GM23338 (cell line): Measurements from ENCODE around the gene ZNF69. TPM values are rescaled to one million over a fixed set of nuclear protein-coding genes. Genes with fewer than 3 reads are reported as not detected.

ENCODE experiments used
- ATAC-seq: fragments of 200-7000 bp; cut with Tn5 transposase; 3 replicates; pipeline ENCODE4 v1.9.1; 2020
- DNase-seq: peaks from one replicate; pipeline ENCODE4 v3.0.0-alpha.2; 2015; ENCODE audit warnings: low spot score
- H2AFZ ChIP-seq: fragments of 200-600 bp; sonication (generic); 2 replicates; pipeline ENCODE4 v1.8.0; 2016; ENCODE audit warnings: antibody characterized with exemption, mild to moderate bottlenecking, moderate library complexity
- H3F3A ChIP-seq: fragments of 200-600 bp; sonication (generic); replicated peaks from 2 replicates; pipeline ENCODE4 v1.8.0; 2017; ENCODE audit warnings: antibody characterized with exemption, mixed run types, low read depth
- H3K27ac ChIP-seq: fragments of 200-600 bp; sonication (generic); 2 replicates; pipeline ENCODE4 v1.6.1; 2016; ENCODE audit warnings: low read depth
- H3K27me3 ChIP-seq: fragments of 200-600 bp; sonication (generic); 2 replicates; pipeline ENCODE4 v1.8.0; 2016; ENCODE audit warnings: mild to moderate bottlenecking, mixed run types, moderate library complexity; ENCODE audit not compliant: insufficient read depth
- H3K36me3 ChIP-seq: fragments of 200-600 bp; sonication (generic); 2 replicates; pipeline ENCODE4 v1.8.0; 2016; ENCODE audit warnings: mild to moderate bottlenecking; ENCODE audit not compliant: insufficient read depth
- H3K4me1 ChIP-seq: fragments of 200-600 bp; sonication (generic); 2 replicates; pipeline ENCODE4 v1.8.0; 2016; ENCODE audit warnings: mild to moderate bottlenecking, moderate library complexity; ENCODE audit not compliant: insufficient read depth
- H3K4me2 ChIP-seq: fragments of 200-600 bp; sonication (generic); 2 replicates; pipeline ENCODE4 v1.7.1; 2017; ENCODE audit warnings: mixed run types
- H3K4me3 ChIP-seq: fragments of 200-600 bp; sonication (generic); 2 replicates; pipeline ENCODE4 v1.6.1; 2016; ENCODE audit warnings: mixed run types
- H3K79me2 ChIP-seq: fragments of 200-600 bp; sonication (generic); replicated peaks from 2 replicates; pipeline ENCODE4 v1.8.0; 2017; ENCODE audit warnings: mild to moderate bottlenecking; ENCODE audit not compliant: insufficient read depth
- H3K9me2 ChIP-seq: fragments of 200-600 bp; sonication (generic); 2 replicates; pipeline ENCODE4 v1.8.0; 2017; ENCODE audit not compliant: insufficient read depth
- H4K20me1 ChIP-seq: fragments of 200-600 bp; sonication (generic); replicated peaks from 2 replicates; pipeline ENCODE4 v1.8.0; 2017; ENCODE audit warnings: mild to moderate bottlenecking; ENCODE audit not compliant: insufficient read depth
- H3K27ac Mint-ChIP-seq: 2 replicates; pipeline ENCODE4 v1.8.0; 2020; ENCODE audit warnings: inconsistent platforms, mild to moderate bottlenecking, moderate library complexity, mixed read lengths
- H3K27me3 Mint-ChIP-seq: 3 replicates; pipeline ENCODE4 v1.8.0; 2022; ENCODE audit warnings: low read depth, mild to moderate bottlenecking, moderate library complexity, mixed read lengths, inconsistent platforms; ENCODE audit not compliant: insufficient read depth, poor library complexity
- H3K36me3 Mint-ChIP-seq: 3 replicates; pipeline ENCODE4 v1.8.0; 2021; ENCODE audit warnings: low read depth, mild to moderate bottlenecking, inconsistent platforms, moderate library complexity, mixed read lengths
- H3K4me1 Mint-ChIP-seq: 3 replicates; pipeline ENCODE4 v1.8.0; 2020; ENCODE audit warnings: mild to moderate bottlenecking, inconsistent platforms, mixed read lengths
- H3K4me3 Mint-ChIP-seq: 3 replicates; pipeline ENCODE4 v1.8.0; 2021; ENCODE audit warnings: moderate library complexity, mild to moderate bottlenecking, inconsistent platforms, mixed read lengths
- H3K9me3 Mint-ChIP-seq: 3 replicates; pipeline ENCODE4 v1.8.0; 2020; ENCODE audit warnings: moderate library complexity, mild to moderate bottlenecking, inconsistent platforms, mixed read lengths
- CREB1 ChIP-seq: fragments of 250-450 bp; sonication (Bioruptor Pico); IDR thresholded peaks from 2 replicates; pipeline ENCODE4 v1.5.0; 2020; ENCODE audit warnings: low read depth, mild to moderate bottlenecking, moderate library complexity
- EZH2 ChIP-seq: fragments of 200-600 bp; sonication (generic); IDR thresholded peaks from one replicate; pipeline ENCODE4 v1.8.0; 2017; ENCODE audit warnings: antibody characterized with exemption, mild to moderate bottlenecking, low read depth; ENCODE audit not compliant: unreplicated experiment
- EZH2phosphoT487 ChIP-seq: fragments of 200-600 bp; sonication (generic); IDR thresholded peaks from one replicate; pipeline ENCODE4 v1.8.1; 2018; ENCODE audit warnings: antibody characterized with exemption; ENCODE audit not compliant: unreplicated experiment
- JUNB ChIP-seq: IDR thresholded peaks from one replicate; pipeline ENCODE4 v1.6.1; 2016; ENCODE audit warnings: antibody characterized with exemption; ENCODE audit not compliant: unreplicated experiment
- POLR2AphosphoS5 ChIP-seq: IDR thresholded peaks from 2 replicates; pipeline ENCODE4 v1.6.1; 2016; ENCODE audit warnings: antibody characterized with exemption, low read depth
- STAT1 ChIP-seq: IDR thresholded peaks from one replicate; pipeline ENCODE4 v1.6.1; 2016; ENCODE audit warnings: antibody characterized with exemption; ENCODE audit not compliant: unreplicated experiment
- ZNF114 ChIP-seq: fragments of 250-450 bp; sonication (Bioruptor Pico); IDR thresholded peaks from 2 replicates; pipeline ENCODE4 v1.5.0; 2020; ENCODE audit warnings: mild to moderate bottlenecking, moderate library complexity
- polyA plus RNA-seq: library from polyadenylated mRNA; unstranded; fragments of >200 nt; fragmentation: Nextera tagmentation; extraction: Ambion mirVana; gene quantifications from 2 replicates; pipeline ENCODE4 v1.2.1, GENCODE V29; 2016
- total RNA-seq: library from RNA; depleted of rRNA; stranded (reverse); fragments of >200 nt; shearing (Covaris generic); gene quantifications from 2 replicates; pipeline ENCODE4 v1.2.3, GENCODE V29; 2014
- TF ChIP-seq, protein P1 (sequence below): fragments of 250-450 bp; sonication (Bioruptor Pico); IDR thresholded peaks from 2 replicates; pipeline ENCODE4 v1.5.0; 2020; ENCODE audit warnings: mild to moderate bottlenecking, moderate library complexity
- TF ChIP-seq, protein P2 (sequence below): IDR thresholded peaks from one replicate; pipeline ENCODE4 v1.6.1; 2018; ENCODE audit warnings: antibody characterized with exemption; ENCODE audit not compliant: unreplicated experiment
- TF ChIP-seq, protein P3 (sequence below): IDR thresholded peaks from 2 replicates; pipeline ENCODE4 v1.6.1; 2016; ENCODE audit warnings: antibody characterized with exemption

Gene ZNF69
- total and polyA plus RNA-seq, 2 experiments from 2014 or later = 15.8 to 60.4 TPM

DNA sequence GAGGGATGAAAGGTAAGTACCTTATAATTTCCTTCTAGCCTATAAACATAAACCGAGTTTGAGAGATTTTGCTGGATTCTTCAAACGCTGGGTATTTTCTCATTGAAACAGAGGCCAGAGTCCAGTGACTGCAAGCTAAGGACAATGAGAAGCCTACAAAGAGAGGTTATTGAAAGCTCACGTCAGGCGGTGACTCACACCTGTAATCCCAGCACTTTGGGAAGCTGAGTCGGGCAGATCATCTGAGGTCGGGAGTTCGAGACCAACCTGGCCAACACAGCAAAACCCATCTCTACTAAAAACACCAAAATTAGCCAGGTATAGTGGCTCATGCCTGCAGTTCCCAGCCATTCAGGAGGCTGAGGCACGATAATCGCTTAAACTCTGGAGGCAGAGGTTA is 15.0 kb upstream of the ZNF69 start (continued):
- TF ChIP-seq, protein P1, sequence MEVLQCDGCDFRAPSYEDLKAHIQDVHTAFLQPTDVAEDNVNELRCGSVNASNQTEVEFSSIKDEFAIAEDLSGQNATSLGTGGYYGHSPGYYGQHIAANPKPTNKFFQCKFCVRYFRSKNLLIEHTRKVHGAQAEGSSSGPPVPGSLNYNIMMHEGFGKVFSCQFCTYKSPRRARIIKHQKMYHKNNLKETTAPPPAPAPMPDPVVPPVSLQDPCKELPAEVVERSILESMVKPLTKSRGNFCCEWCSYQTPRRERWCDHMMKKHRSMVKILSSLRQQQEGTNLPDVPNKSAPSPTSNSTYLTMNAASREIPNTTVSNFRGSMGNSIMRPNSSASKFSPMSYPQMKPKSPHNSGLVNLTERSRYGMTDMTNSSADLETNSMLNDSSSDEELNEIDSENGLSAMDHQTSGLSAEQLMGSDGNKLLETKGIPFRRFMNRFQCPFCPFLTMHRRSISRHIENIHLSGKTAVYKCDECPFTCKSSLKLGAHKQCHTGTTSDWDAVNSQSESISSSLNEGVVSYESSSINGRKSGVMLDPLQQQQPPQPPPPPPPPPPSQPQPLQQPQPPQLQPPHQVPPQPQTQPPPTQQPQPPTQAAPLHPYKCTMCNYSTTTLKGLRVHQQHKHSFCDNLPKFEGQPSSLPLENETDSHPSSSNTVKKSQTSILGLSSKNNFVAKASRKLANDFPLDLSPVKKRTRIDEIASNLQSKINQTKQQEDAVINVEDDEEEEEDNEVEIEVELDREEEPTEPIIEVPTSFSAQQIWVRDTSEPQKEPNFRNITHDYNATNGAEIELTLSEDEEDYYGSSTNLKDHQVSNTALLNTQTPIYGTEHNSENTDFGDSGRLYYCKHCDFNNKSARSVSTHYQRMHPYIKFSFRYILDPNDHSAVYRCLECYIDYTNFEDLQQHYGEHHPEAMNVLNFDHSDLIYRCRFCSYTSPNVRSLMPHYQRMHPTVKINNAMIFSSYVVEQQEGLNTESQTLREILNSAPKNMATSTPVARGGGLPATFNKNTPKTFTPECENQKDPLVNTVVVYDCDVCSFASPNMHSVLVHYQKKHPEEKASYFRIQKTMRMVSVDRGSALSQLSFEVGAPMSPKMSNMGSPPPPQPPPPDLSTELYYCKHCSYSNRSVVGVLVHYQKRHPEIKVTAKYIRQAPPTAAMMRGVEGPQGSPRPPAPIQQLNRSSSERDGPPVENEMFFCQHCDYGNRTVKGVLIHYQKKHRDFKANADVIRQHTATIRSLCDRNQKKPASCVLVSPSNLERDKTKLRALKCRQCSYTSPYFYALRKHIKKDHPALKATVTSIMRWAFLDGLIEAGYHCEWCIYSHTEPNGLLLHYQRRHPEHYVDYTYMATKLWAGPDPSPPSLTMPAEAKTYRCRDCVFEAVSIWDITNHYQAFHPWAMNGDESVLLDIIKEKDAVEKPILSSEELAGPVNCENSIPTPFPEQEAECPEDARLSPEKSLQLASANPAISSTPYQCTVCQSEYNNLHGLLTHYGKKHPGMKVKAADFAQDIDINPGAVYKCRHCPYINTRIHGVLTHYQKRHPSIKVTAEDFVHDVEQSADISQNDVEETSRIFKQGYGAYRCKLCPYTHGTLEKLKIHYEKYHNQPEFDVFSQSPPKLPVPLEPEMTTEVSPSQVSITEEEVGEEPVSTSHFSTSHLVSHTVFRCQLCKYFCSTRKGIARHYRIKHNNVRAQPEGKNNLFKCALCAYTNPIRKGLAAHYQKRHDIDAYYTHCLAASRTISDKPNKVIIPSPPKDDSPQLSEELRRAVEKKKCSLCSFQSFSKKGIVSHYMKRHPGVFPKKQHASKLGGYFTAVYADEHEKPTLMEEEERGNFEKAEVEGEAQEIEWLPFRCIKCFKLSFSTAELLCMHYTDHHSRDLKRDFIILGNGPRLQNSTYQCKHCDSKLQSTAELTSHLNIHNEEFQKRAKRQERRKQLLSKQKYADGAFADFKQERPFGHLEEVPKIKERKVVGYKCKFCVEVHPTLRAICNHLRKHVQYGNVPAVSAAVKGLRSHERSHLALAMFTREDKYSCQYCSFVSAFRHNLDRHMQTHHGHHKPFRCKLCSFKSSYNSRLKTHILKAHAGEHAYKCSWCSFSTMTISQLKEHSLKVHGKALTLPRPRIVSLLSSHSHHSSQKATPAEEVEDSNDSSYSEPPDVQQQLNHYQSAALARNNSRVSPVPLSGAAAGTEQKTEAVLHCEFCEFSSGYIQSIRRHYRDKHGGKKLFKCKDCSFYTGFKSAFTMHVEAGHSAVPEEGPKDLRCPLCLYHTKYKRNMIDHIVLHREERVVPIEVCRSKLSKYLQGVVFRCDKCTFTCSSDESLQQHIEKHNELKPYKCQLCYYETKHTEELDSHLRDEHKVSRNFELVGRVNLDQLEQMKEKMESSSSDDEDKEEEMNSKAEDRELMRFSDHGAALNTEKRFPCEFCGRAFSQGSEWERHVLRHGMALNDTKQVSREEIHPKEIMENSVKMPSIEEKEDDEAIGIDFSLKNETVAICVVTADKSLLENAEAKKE (CRISPR knock-in tag) = no peak
- TF ChIP-seq, protein P2, sequence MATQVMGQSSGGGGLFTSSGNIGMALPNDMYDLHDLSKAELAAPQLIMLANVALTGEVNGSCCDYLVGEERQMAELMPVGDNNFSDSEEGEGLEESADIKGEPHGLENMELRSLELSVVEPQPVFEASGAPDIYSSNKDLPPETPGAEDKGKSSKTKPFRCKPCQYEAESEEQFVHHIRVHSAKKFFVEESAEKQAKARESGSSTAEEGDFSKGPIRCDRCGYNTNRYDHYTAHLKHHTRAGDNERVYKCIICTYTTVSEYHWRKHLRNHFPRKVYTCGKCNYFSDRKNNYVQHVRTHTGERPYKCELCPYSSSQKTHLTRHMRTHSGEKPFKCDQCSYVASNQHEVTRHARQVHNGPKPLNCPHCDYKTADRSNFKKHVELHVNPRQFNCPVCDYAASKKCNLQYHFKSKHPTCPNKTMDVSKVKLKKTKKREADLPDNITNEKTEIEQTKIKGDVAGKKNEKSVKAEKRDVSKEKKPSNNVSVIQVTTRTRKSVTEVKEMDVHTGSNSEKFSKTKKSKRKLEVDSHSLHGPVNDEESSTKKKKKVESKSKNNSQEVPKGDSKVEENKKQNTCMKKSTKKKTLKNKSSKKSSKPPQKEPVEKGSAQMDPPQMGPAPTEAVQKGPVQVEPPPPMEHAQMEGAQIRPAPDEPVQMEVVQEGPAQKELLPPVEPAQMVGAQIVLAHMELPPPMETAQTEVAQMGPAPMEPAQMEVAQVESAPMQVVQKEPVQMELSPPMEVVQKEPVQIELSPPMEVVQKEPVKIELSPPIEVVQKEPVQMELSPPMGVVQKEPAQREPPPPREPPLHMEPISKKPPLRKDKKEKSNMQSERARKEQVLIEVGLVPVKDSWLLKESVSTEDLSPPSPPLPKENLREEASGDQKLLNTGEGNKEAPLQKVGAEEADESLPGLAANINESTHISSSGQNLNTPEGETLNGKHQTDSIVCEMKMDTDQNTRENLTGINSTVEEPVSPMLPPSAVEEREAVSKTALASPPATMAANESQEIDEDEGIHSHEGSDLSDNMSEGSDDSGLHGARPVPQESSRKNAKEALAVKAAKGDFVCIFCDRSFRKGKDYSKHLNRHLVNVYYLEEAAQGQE = no peak
- TF ChIP-seq STAT1 = no peak
- TF ChIP-seq EZH2phosphoT487 = no peak
- TF ChIP-seq EZH2 = no peak
- no peak for TF ChIP-seq JUNB

DNA sequence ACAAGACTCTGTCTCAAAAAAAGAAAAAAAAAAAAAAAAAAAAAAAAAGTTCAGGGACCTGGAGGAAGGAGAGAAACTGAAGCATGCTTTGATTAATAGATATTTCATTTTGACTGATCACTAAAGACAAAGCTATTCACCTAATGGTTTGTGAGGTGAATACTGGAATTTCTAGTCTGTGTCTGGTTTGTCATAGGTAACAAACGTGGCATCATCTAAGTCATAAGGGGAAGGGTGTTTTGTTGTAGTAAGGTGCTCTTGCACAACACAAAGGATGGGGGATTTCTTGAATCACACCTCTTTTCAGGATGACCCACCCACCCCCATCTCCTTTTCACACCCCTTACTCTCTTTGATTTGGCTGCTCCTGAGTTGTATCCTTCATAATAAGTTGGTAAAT is 13.8 kb upstream of the ZNF69 start:
- Histone ChIP-seq H3K4me1 (no peaks in the 10 kb centered on the region), H4K20me1 (no peaks in the 10 kb centered on the region), H3K27me3 (no peaks in the 10 kb centered on the region), H2AFZ (no peak overlapping the region), H3K4me2 (no peak overlapping the region), H3K9me2 (no peaks in the 10 kb centered on the region), H3F3A (no peaks in the 10 kb centered on the region), H3K79me2 (no peaks in the 10 kb centered on the region), H3K36me3 (peaks cover 7% of the 10 kb centered on the region; the same call in 1 of the 2 replicates), H3K4me3 (no peak overlapping the region), H3K27ac (no peak overlapping the region)
- no peaks in the 10 kb centered on the region for H3K27me3 Mint-ChIP-seq
- H3K4me3 Mint-ChIP-seq = no peak overlapping the region
- ATAC-seq (no peak), DNase-seq (no peak)
- H3K9me3 Mint-ChIP-seq = peaks cover 95% of the 10 kb centered on the region
- no peaks in the 10 kb centered on the region for H3K4me1 Mint-ChIP-seq
- H3K36me3 Mint-ChIP-seq = peaks cover 33% of the 10 kb centered on the region; the same call in 2 of the 3 replicates
- no peak overlapping the region for H3K27ac Mint-ChIP-seq
- TF ChIP-seq, protein P2 = no peak
- no peak for TF ChIP-seq STAT1
- no peak for TF ChIP-seq POLR2AphosphoS5
- TF ChIP-seq, protein P3, sequence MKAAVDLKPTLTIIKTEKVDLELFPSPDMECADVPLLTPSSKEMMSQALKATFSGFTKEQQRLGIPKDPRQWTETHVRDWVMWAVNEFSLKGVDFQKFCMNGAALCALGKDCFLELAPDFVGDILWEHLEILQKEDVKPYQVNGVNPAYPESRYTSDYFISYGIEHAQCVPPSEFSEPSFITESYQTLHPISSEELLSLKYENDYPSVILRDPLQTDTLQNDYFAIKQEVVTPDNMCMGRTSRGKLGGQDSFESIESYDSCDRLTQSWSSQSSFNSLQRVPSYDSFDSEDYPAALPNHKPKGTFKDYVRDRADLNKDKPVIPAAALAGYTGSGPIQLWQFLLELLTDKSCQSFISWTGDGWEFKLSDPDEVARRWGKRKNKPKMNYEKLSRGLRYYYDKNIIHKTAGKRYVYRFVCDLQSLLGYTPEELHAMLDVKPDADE = no peak
- no peak for TF ChIP-seq ZNF114 (CRISPR knock-in tag)
- no peak for TF ChIP-seq EZH2phosphoT487
- TF ChIP-seq CREB1 (CRISPR knock-in tag) = no peak
